Endothelial cell (in vitro differentiated cells): ENCODE data around the gene OR6C2. TPM values are rescaled to one million over a fixed set of nuclear protein-coding genes. Genes with fewer than 3 reads are reported as not detected.
"Not testable (repeated sequence)": the region's sequence is repeated elsewhere in the genome, so short reads cannot be mapped to it uniquely, and the experiment has no call there.

ENCODE experiments used
- DNase-seq: peaks from one replicate; pipeline ENCODE4 v3.0.0; 2021; ENCODE audit warnings: low spot score
- H3K27ac Mint-ChIP-seq: one replicate; pipeline ENCODE4 v1.8.0; 2021; ENCODE audit warnings: mixed read lengths, inconsistent platforms; ENCODE audit not compliant: unreplicated experiment
- H3K27me3 Mint-ChIP-seq: one replicate; pipeline ENCODE4 v1.8.0; 2021; ENCODE audit warnings: mild to moderate bottlenecking, moderate library complexity, mixed read lengths, inconsistent platforms; ENCODE audit not compliant: unreplicated experiment
- H3K36me3 Mint-ChIP-seq: one replicate; pipeline ENCODE4 v1.8.0; 2021; ENCODE audit warnings: mild to moderate bottlenecking, low read depth, mixed read lengths, inconsistent platforms; ENCODE audit not compliant: unreplicated experiment
- H3K4me1 Mint-ChIP-seq: one replicate; pipeline ENCODE4 v1.8.0; 2021; ENCODE audit warnings: mild to moderate bottlenecking, mixed read lengths, inconsistent platforms; ENCODE audit not compliant: unreplicated experiment
- H3K4me3 Mint-ChIP-seq: one replicate; pipeline ENCODE4 v1.8.0; 2021; ENCODE audit warnings: mild to moderate bottlenecking, mixed read lengths, inconsistent platforms; ENCODE audit not compliant: unreplicated experiment
- H3K9me3 Mint-ChIP-seq: one replicate; pipeline ENCODE4 v1.8.0; 2021; ENCODE audit warnings: mixed read lengths, inconsistent platforms; ENCODE audit not compliant: unreplicated experiment
- total RNA-seq: library from RNA; stranded (reverse); fragmentation: NEBNext Ultra II Directional; extraction: Animal tissue kit (Norgen Biotek cat#: 25700); gene quantifications from one replicate; pipeline ENCODE4 v1.2.1, GENCODE V29; 2021; ENCODE audit not compliant: unreplicated experiment
- TF ChIP-seq, protein P1 (sequence below): fragments of 200-600 bp; sonication (generic); IDR thresholded peaks from one replicate; pipeline ENCODE4 v1.5.0; 2021; ENCODE audit warnings: antibody characterized with exemption; ENCODE audit not compliant: unreplicated experiment

The OR6C2 gene
- total RNA-seq, 1 donor from 2014 or later, result not detected

DNA sequence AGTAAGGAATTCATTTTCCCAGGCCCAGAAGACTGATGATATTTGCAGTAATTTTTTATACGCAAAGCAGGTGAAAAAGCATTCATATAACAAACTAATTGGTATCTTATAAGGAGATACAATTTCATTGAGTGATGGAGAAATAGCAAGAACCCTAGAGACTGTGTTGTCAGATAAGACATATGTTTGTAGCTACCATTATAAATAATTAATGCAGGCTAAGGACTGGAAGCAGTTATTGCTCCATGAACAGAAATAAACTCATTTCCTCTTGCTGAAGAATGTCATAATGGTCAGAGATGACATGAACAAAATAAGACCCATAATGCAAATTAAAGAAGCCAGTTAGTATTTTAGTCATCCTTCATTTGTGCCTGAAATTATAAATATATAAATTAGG is 1.5 kb downstream of the OR6C2 start:
- H3K36me3 Mint-ChIP-seq, result no peaks in the 10 kb centered on the region
- no peak overlapping the region for H3K4me3 Mint-ChIP-seq
- no peak overlapping the region for H3K27ac Mint-ChIP-seq
- TF ChIP-seq, protein P1, sequence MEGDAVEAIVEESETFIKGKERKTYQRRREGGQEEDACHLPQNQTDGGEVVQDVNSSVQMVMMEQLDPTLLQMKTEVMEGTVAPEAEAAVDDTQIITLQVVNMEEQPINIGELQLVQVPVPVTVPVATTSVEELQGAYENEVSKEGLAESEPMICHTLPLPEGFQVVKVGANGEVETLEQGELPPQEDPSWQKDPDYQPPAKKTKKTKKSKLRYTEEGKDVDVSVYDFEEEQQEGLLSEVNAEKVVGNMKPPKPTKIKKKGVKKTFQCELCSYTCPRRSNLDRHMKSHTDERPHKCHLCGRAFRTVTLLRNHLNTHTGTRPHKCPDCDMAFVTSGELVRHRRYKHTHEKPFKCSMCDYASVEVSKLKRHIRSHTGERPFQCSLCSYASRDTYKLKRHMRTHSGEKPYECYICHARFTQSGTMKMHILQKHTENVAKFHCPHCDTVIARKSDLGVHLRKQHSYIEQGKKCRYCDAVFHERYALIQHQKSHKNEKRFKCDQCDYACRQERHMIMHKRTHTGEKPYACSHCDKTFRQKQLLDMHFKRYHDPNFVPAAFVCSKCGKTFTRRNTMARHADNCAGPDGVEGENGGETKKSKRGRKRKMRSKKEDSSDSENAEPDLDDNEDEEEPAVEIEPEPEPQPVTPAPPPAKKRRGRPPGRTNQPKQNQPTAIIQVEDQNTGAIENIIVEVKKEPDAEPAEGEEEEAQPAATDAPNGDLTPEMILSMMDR, result no peak
- DNase-seq, result no peak
- H3K9me3 Mint-ChIP-seq, result no peaks in the 10 kb centered on the region
- no peaks in the 10 kb centered on the region for H3K27me3 Mint-ChIP-seq
- peaks cover 3% of the 10 kb centered on the region for H3K4me1 Mint-ChIP-seq

DNA sequence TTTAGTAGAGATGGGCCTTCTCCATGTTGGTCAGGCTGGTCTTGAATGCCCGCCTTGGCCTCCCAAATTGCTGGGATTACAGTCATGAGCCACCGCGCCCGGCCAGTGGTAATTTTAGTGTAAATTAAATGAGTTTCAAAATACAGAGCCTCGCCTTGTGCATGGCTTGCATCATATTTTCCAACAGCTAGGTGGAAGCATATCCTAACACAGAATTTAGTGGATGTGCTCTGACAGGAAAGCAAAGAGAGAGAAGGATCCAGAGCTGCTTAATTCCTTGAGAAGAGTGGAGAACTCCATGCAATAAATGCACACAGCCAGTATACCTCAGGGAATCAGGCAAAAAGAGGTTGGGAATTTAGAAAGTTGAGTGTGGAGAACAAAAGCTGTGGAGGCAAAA is 2.5 kb downstream of the OR6C2 start:
- peaks cover 3% of the 10 kb centered on the region for H3K4me1 Mint-ChIP-seq

GRCh38 chr12:55448825-55449224 is 4.9 kb downstream of the OR6C2 start:
- DNase-seq, result no peak
- H3K4me1 Mint-ChIP-seq, result peaks cover 3% of the 10 kb centered on the region
- no peak overlapping the region for H3K4me3 Mint-ChIP-seq
- H3K9me3 Mint-ChIP-seq, result no peaks in the 10 kb centered on the region
- no peaks in the 10 kb centered on the region for H3K36me3 Mint-ChIP-seq
- no peak overlapping the region for H3K27ac Mint-ChIP-seq
- no peaks in the 10 kb centered on the region for H3K27me3 Mint-ChIP-seq
- TF ChIP-seq, protein P1, result no peak

More for the DNA sequence above, 2.5 kb downstream of the OR6C2 start:
- DNase-seq, result no peak
- H3K27me3 Mint-ChIP-seq, result no peaks in the 10 kb centered on the region
- no peak overlapping the region for H3K27ac Mint-ChIP-seq
- H3K9me3 Mint-ChIP-seq, result no peaks in the 10 kb centered on the region
- H3K4me3 Mint-ChIP-seq, result no peak overlapping the region
- TF ChIP-seq, protein P1, result no peak
- no peaks in the 10 kb centered on the region for H3K36me3 Mint-ChIP-seq

- not testable (repeated sequence) for H3K27ac Mint-ChIP-seq, DNase-seq, H3K4me1 Mint-ChIP-seq, H3K36me3 Mint-ChIP-seq, H3K27me3 Mint-ChIP-seq, H3K4me3 Mint-ChIP-seq, H3K9me3 Mint-ChIP-seq
Observed at GRCh38 chr12:55464926-55465325, 21.1 kb downstream of the OR6C2 start.

DNA sequence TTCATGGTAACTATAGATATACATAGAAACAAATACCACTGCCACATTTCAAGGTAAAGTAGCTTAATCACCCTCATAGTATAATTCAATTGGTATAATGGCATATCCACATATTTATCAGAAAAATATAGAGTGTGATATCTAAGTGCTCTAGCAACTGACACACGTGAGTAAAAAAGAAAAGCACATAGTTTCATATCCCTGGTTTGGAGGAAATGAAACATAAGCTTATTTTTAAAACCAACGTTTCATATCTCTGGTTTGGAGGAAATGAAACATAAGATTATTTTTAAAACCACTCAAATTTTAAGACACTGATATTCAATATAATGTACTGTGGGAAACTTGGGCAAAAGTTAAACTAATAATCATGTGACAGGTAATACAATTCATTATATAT is 24.0 kb downstream of the OR6C2 start:
- H3K9me3 Mint-ChIP-seq, result no peaks in the 10 kb centered on the region
- TF ChIP-seq, protein P1, result no peak
- no peak overlapping the region for H3K4me3 Mint-ChIP-seq
- H3K27ac Mint-ChIP-seq, result no peak overlapping the region
- H3K27me3 Mint-ChIP-seq, result no peaks in the 10 kb centered on the region
- H3K4me1 Mint-ChIP-seq, result peaks cover 4% of the 10 kb centered on the region
- no peak for DNase-seq
- no peaks in the 10 kb centered on the region for H3K36me3 Mint-ChIP-seq

- Mint-ChIP-seq H3K9me3 (no peaks in the 10 kb centered on the region), H3K4me1 (peaks cover 4% of the 10 kb centered on the region), H3K27ac (no peak overlapping the region), H3K4me3 (no peak overlapping the region), H3K27me3 (no peaks in the 10 kb centered on the region), H3K36me3 (no peaks in the 10 kb centered on the region)
- DNase-seq, result no peak
- TF ChIP-seq, protein P1, result no peak
Observed at GRCh38 chr12:55469291-55469690, 25.4 kb downstream of the OR6C2 start.
